Neural progenitor cell (in vitro differentiated cells): ENCODE measurements around the gene GRIN2A. TPM values are rescaled to one million over a fixed set of nuclear protein-coding genes. Genes with fewer than 3 reads are reported as not detected.

Experiments
- DNase-seq: peaks from one replicate; pipeline ENCODE4 v3.0.0-alpha.2; 2016; ENCODE audit warnings: low spot score
- H2AFZ ChIP-seq: fragments of 200-600 bp; sonication (generic); replicated peaks from 2 replicates; pipeline ENCODE4 v1.6.1; 2016; ENCODE audit warnings: antibody characterized with exemption
- H3F3A ChIP-seq: fragments of 200-600 bp; sonication (generic); 2 replicates; pipeline ENCODE4 v1.6.1; 2016; ENCODE audit warnings: antibody characterized with exemption, low read depth
- H3K27ac ChIP-seq: fragments of 200-600 bp; sonication (generic); 2 replicates; pipeline ENCODE4 v1.5.1; 2016; ENCODE audit warnings: mild to moderate bottlenecking
- H3K27me3 ChIP-seq: fragments of 200-600 bp; sonication (generic); 2 replicates; pipeline ENCODE4 v1.6.1; 2016; ENCODE audit warnings: mild to moderate bottlenecking, moderate library complexity
- H3K36me3 ChIP-seq: fragments of 200-600 bp; sonication (generic); 2 replicates; pipeline ENCODE4 v1.5.1; 2016
- H3K4me1 ChIP-seq: fragments of 200-600 bp; sonication (generic); 2 replicates; pipeline ENCODE4 v1.6.1; 2016; ENCODE audit warnings: mixed run types
- H3K4me2 ChIP-seq: fragments of 200-600 bp; sonication (generic); 2 replicates; pipeline ENCODE4 v1.6.1; 2016
- H3K4me3 ChIP-seq: fragments of 200-600 bp; sonication (generic); 2 replicates; pipeline ENCODE4 v1.5.1; 2016
- H3K79me2 ChIP-seq: fragments of 200-600 bp; sonication (generic); 2 replicates; pipeline ENCODE4 v1.6.1; 2016; ENCODE audit warnings: low read depth
- H3K9ac ChIP-seq: fragments of 200-600 bp; sonication (generic); 2 replicates; pipeline ENCODE4 v1.6.1; 2016
- H3K9me3 ChIP-seq: fragments of 200-600 bp; sonication (generic); 2 replicates; pipeline ENCODE4 v1.5.1; 2016; ENCODE audit warnings: low read depth
- H4K20me1 ChIP-seq: fragments of 200-600 bp; sonication (generic); 2 replicates; pipeline ENCODE4 v1.6.1; 2016; ENCODE audit warnings: low read depth
- H3K27ac Mint-ChIP-seq: 3 replicates; pipeline ENCODE4 v1.8.0; 2021; ENCODE audit warnings: mixed read lengths
- H3K27me3 Mint-ChIP-seq: 2 replicates; pipeline ENCODE4 v1.8.0; 2022; ENCODE audit warnings: low read depth, mild to moderate bottlenecking, inconsistent platforms, moderate library complexity, mixed read lengths; ENCODE audit not compliant: insufficient read depth
- H3K36me3 Mint-ChIP-seq: 3 replicates; pipeline ENCODE4 v1.8.0; 2021; ENCODE audit warnings: mixed read lengths
- H3K4me1 Mint-ChIP-seq: 3 replicates; pipeline ENCODE4 v1.8.0; 2021; ENCODE audit warnings: mixed read lengths
- H3K4me3 Mint-ChIP-seq: 3 replicates; pipeline ENCODE4 v1.8.0; 2021; ENCODE audit warnings: mild to moderate bottlenecking, moderate library complexity, mixed read lengths
- H3K9me3 Mint-ChIP-seq: 3 replicates; pipeline ENCODE4 v1.8.0; 2020; ENCODE audit warnings: mixed read lengths
- CTCF ChIP-seq: fragments of 200-600 bp; sonication (generic); IDR thresholded peaks from 2 replicates; pipeline ENCODE4 v1.5.1; 2017; ENCODE audit warnings: antibody characterized with exemption, mild to moderate bottlenecking
- EZH2 ChIP-seq: fragments of 200-600 bp; sonication (generic); IDR thresholded peaks from 2 replicates; pipeline ENCODE4 v1.6.1; 2017; ENCODE audit warnings: antibody characterized with exemption, mild to moderate bottlenecking, moderate library complexity
- EZH2phosphoT487 ChIP-seq: fragments of 200-600 bp; sonication (generic); IDR thresholded peaks from 2 replicates; pipeline ENCODE4 v1.6.1; 2017; ENCODE audit warnings: antibody characterized with exemption
- total RNA-seq: library from RNA; depleted of rRNA; stranded (reverse); fragments of >200 nt; gene quantifications from 2 replicates; pipeline ENCODE4 v1.2.3, GENCODE V29; 2015; ENCODE audit warnings: low replicate concordance

Gene GRIN2A
- total RNA-seq, 1 donor from 2014 or later, result 1.6 TPM

- no peak for DNase-seq
- no peaks in the 10 kb centered on the region for H3K27me3 ChIP-seq
- no peaks in the 10 kb centered on the region for H3F3A ChIP-seq
- no peaks in the 10 kb centered on the region for H3K36me3 ChIP-seq
- no peak overlapping the region for H3K9ac ChIP-seq
- Mint-ChIP-seq H3K27ac (no peak overlapping the region), H3K4me3 (no peak overlapping the region), H3K27me3 (peaks cover 4% of the 10 kb centered on the region), H3K36me3 (no peaks in the 10 kb centered on the region), H3K4me1 (peaks cover 15% of the 10 kb centered on the region), H3K9me3 (peaks cover 3% of the 10 kb centered on the region)
- TF ChIP-seq CTCF (no peak), EZH2phosphoT487 (no peak), EZH2 (no peak)
- no peak overlapping the region for H3K27ac ChIP-seq
- H3K4me1 ChIP-seq, result no peaks in the 10 kb centered on the region
- no peaks in the 10 kb centered on the region for H4K20me1 ChIP-seq
- no peaks in the 10 kb centered on the region for H3K9me3 ChIP-seq
- H3K4me2 ChIP-seq, result no peak overlapping the region
- no peaks in the 10 kb centered on the region for H3K79me2 ChIP-seq
- no peak overlapping the region for H3K4me3 ChIP-seq
- H2AFZ ChIP-seq, result no peak overlapping the region
Measured at GRCh38 chr16:9911231-9911630, 271.0 kb downstream of the GRIN2A start.

DNA sequence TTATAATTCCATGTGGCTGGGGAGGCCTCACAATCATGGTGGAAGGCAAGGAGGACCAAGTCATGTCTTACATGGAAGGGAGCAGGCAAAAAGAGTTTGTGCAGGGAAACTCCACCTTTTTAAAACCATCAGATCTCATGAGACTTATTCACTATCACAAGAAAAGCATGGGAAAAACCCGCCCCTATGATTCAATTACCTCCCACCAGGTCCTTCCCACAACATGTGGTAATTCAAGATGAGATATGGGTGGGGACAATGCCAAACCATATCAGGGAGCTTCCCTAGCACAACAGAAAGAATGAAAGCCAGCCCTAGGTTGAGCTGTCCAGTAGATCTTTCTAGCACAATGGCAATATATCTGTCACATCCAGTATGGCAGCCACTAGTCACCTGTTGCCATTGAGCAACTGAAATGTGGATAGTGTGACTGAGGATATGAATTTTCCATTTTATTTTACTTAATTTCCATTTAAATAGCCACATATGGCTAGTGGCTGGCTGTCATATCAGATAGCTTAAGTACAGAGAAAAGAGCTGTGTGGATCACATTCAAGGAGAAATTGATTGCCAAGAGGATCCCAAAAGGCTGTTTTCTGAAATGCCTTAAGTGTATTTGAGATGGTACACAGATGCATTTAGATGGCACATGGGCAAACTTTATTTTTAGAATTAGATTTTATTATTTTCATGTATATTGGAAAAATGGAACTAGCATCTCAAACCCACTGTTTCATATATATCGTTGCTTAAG, 273.0 kb downstream of the GRIN2A start:
- Histone ChIP-seq H3K27ac (no peak overlapping the region), H3K9me3 (no peaks in the 10 kb centered on the region), H3K4me3 (no peak overlapping the region), H3K9ac (no peak overlapping the region), H3K79me2 (no peaks in the 10 kb centered on the region), H4K20me1 (no peaks in the 10 kb centered on the region), H3K4me2 (no peak overlapping the region), H3K27me3 (no peaks in the 10 kb centered on the region), H3F3A (no peaks in the 10 kb centered on the region), H3K36me3 (no peaks in the 10 kb centered on the region), H3K4me1 (no peaks in the 10 kb centered on the region), H2AFZ (no peak overlapping the region)
- H3K9me3 Mint-ChIP-seq, result peaks cover 3% of the 10 kb centered on the region
- no peak overlapping the region for H3K4me3 Mint-ChIP-seq
- TF ChIP-seq EZH2 (no peak), EZH2phosphoT487 (no peak), CTCF (no peak)
- peak overlapping the region; percentile 35 for H3K27ac Mint-ChIP-seq
- peaks cover 12% of the 10 kb centered on the region for H3K4me1 Mint-ChIP-seq
- H3K36me3 Mint-ChIP-seq, result no peaks in the 10 kb centered on the region
- peaks cover 2% of the 10 kb centered on the region for H3K27me3 Mint-ChIP-seq
- no peak for DNase-seq

DNA sequence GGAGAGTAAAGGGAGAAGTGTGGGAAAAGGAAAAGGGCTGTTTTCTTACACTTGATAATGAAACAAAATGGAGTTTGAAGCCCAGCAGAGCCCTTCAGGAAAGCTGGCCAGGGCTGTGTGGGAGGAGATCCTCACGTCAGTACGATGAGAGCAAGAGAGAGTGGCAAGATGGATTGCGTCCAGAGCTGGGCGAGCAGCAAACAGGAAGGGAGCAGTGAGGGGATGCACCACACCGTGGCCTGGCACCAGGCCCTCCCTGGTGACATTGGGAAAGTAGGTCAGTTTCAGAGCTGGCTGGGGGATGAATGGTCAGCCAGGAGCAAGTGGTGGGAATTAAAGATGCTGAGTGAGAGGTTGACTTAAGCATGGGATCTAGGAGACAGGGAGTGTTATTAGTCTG, 273.6 kb downstream of the GRIN2A start:
- H3K4me3 Mint-ChIP-seq, result no peak overlapping the region
- no peaks in the 10 kb centered on the region for H4K20me1 ChIP-seq
- H3K27ac Mint-ChIP-seq, result peak overlapping the region; percentile 35
- no peak for DNase-seq
- H3K36me3 ChIP-seq, result no peaks in the 10 kb centered on the region
- H3K9ac ChIP-seq, result no peak overlapping the region
- H2AFZ ChIP-seq, result no peak overlapping the region
- no peak overlapping the region for H3K4me3 ChIP-seq
- H3K27me3 ChIP-seq, result no peaks in the 10 kb centered on the region
- H3F3A ChIP-seq, result no peaks in the 10 kb centered on the region
- peaks cover 3% of the 10 kb centered on the region for H3K9me3 Mint-ChIP-seq
- TF ChIP-seq EZH2phosphoT487 (no peak), CTCF (no peak), EZH2 (no peak)
- H3K4me1 Mint-ChIP-seq, result peaks cover 9% of the 10 kb centered on the region
- H3K4me1 ChIP-seq, result no peaks in the 10 kb centered on the region
- H3K36me3 Mint-ChIP-seq, result no peaks in the 10 kb centered on the region
- H3K79me2 ChIP-seq, result no peaks in the 10 kb centered on the region
- H3K27me3 Mint-ChIP-seq, result peaks cover 2% of the 10 kb centered on the region
- no peak overlapping the region for H3K27ac ChIP-seq
- no peaks in the 10 kb centered on the region for H3K9me3 ChIP-seq
- no peak overlapping the region for H3K4me2 ChIP-seq
